ENCODE data around the gene RAC3. TPM values are rescaled to one million over a fixed set of nuclear protein-coding genes. Genes with fewer than 3 reads are reported as not detected.

RAC3 gene
- total and polyA plus RNA-seq, 3 donors from 2014 or later, result 42.3 to 102 (median 74.3) TPM

GRCh38 chr17:82021107-82021899 lies 10.2 kb upstream of the RAC3 start:
- H3K4me3 ChIP-seq, result no peak overlapping the region
- 44 to 53% methylated on average over 15 to 23 of the region's 25 CpGs for WGBS, 2 donors
- H3K27me3 ChIP-seq, result no peaks in the 10 kb centered on the region
- intact Hi-C loops (cut with DNase I; ENCODE audit: low total_unique reads), result loop anchor here (5.0 kb wide), 1 partner anchor 59 kb away; the partner anchor contains the start of gene NOTUM
- H3K9me3 ChIP-seq, result no peaks in the 10 kb centered on the region
- no peaks in the 10 kb centered on the region for H3K36me3 ChIP-seq (ENCODE audit: low read depth, missing control alignments)
- peaks cover 19% of the 10 kb centered on the region for H3K4me1 ChIP-seq
- no peak overlapping the region for H3K27ac ChIP-seq
- TF ChIP-seq CTCF (IDR thresholded peaks at IDR 0.05) (peak; percentile 43 to 63 (median 59)), POLR2A (IDR thresholded peaks at IDR 0.05) (no peak)
- peak; percentile 80 for DNase-seq

- H3K36me3 ChIP-seq (ENCODE audit: low read depth, missing control alignments), result no peaks in the 10 kb centered on the region
- intact Hi-C loops (cut with DNase I; ENCODE audit: low total_unique reads), result loop anchor here (5.0 kb wide), 1 partner anchor 60 kb away; the partner anchor contains the start of gene NOTUM
- 2 to 9% methylated on average over 8 to 10 of the region's 10 CpGs for WGBS, 2 donors
- H3K27me3 ChIP-seq, result no peaks in the 10 kb centered on the region
- peaks cover 19% of the 10 kb centered on the region for H3K4me1 ChIP-seq
- peak overlapping the region; percentile 69 to 71 for H3K4me3 ChIP-seq
- no peaks in the 10 kb centered on the region for H3K9me3 ChIP-seq
- DNase-seq, result no peak
- TF ChIP-seq CTCF (IDR thresholded peaks at IDR 0.05), result no peak
- no peak for TF ChIP-seq POLR2A (IDR thresholded peaks at IDR 0.05)
- no peak overlapping the region for H3K27ac ChIP-seq
Measured at GRCh38 chr17:82021900-82022309, 9.6 kb upstream of the RAC3 start.

GRCh38 chr17:82022310-82022980 lies 9.0 kb upstream of the RAC3 start, which contains the start of gene CENPX:
Gene CENPX (minus strand): TSS chr17:82022878. CDS start chr17:82022861, 17 bp downstream.
- Histone ChIP-seq H3K4me1 (peaks cover 19% of the 10 kb centered on the region), H3K9me3 (no peaks in the 10 kb centered on the region), H3K27ac (peak within 1 kb of the TSS in 1 of 2 donors; percentile 36), H3K4me3 (peak within 1 kb of the TSS; percentile 69 to 71), H3K36me3 (ENCODE audit: low read depth, missing control alignments) (no peaks in the 10 kb centered on the region), H3K27me3 (no peaks in the 10 kb centered on the region)
- 1% methylated on average over 30 to 55 of the region's 64 CpGs for WGBS, 2 donors
- TF ChIP-seq POLR2A (IDR thresholded peaks at IDR 0.05), result no peak
- no peak for TF ChIP-seq CTCF (IDR thresholded peaks at IDR 0.05)
- intact Hi-C loops (cut with DNase I; ENCODE audit: low total_unique reads), result loop anchor here (5.0 kb wide), 1 partner anchor 60 kb away; the partner anchor contains the start of gene NOTUM
- DNase-seq, result no peak

GRCh38 chr17:82022981-82023446 lies 8.5 kb upstream of the RAC3 start, which contains the start of gene LRRC45:
Gene LRRC45 (plus strand): TSS chr17:82023305. CDS start chr17:82023644, 339 bp downstream.
- intact Hi-C loops (cut with DNase I; ENCODE audit: low total_unique reads), result loop anchor here (5.0 kb wide), 1 partner anchor 61 kb away; the partner anchor contains the start of gene NOTUM
- WGBS, 2 donors, result 2% methylated on average over 23 of the region's 42 CpGs; no CpG with 5 or more reads in 1 of the 2 donors
- peak within 1 kb of the TSS; percentile 69 to 71 for H3K4me3 ChIP-seq
- DNase-seq, result peak; percentile 100
- TF ChIP-seq POLR2A (IDR thresholded peaks at IDR 0.05) (no peak), CTCF (IDR thresholded peaks at IDR 0.05) (no peak)
- no peaks in the 10 kb centered on the region for H3K36me3 ChIP-seq (ENCODE audit: low read depth, missing control alignments)
- no peaks in the 10 kb centered on the region for H3K9me3 ChIP-seq
- peak within 1 kb of the TSS in 1 of 2 donors; percentile 36 for H3K27ac ChIP-seq
- H3K27me3 ChIP-seq, result no peaks in the 10 kb centered on the region
- peaks cover 19% of the 10 kb centered on the region for H3K4me1 ChIP-seq

All from testis (tissue), 3 donors.